ENCODE measurements around the gene PARP4. TPM values are rescaled to one million over a fixed set of nuclear protein-coding genes. Genes with fewer than 3 reads are reported as not detected.

The PARP4 gene
- polyA plus RNA-seq, 2 of the 4 experiments (the other 2 are of a cell fraction): 25.8 to 70.4 TPM

- H3K27ac ChIP-seq: no peak overlapping the region
- TF ChIP-seq POLR2A (IDR thresholded peaks at IDR 0.05; ENCODE audit: low read length) (no peak), FOSL2 (IDR thresholded peaks at IDR 0.05) (no peak), FOSL2 (CRISPR knock-in tag; IDR thresholded peaks at IDR 0.05) (no peak), CBX2 (IDR thresholded peaks at IDR 0.05; ENCODE audit: borderline replicate concordance, low read depth) (no peak), E2F6 (IDR thresholded peaks at IDR 0.05; ENCODE audit: borderline replicate concordance, low read depth) (no peak), MAFK (IDR thresholded peaks at IDR 0.05; ENCODE audit: partially characterized antibody) (no peak), HOXB13 (CRISPR knock-in tag; IDR thresholded peaks at IDR 0.05; ENCODE audit: low read depth) (no peak), ATOH8 (CRISPR knock-in tag; IDR thresholded peaks at IDR 0.05; ENCODE audit: low read depth) (no peak), FOXS1 (CRISPR knock-in tag; IDR thresholded peaks at IDR 0.05) (no peak), HDAC2 (IDR thresholded peaks at IDR 0.05) (no peak), ESRRA (IDR thresholded peaks at IDR 0.05; ENCODE audit: borderline replicate concordance, low read length) (no peak)
- TF ChIP-seq, protein P1, sequence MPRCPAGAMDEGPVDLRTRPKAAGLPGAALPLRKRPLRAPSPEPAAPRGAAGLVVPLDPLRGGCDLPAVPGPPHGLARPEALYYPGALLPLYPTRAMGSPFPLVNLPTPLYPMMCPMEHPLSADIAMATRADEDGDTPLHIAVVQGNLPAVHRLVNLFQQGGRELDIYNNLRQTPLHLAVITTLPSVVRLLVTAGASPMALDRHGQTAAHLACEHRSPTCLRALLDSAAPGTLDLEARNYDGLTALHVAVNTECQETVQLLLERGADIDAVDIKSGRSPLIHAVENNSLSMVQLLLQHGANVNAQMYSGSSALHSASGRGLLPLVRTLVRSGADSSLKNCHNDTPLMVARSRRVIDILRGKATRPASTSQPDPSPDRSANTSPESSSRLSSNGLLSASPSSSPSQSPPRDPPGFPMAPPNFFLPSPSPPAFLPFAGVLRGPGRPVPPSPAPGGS (IDR thresholded peaks at IDR 0.05): no peak
- 91% methylated on average over 3 of the region's 3 CpGs for WGBS (ENCODE audit: missing lambda C conversion rate)
- ChIA-PET CTCF (no interaction called here), POLR2A (no interaction called here)
- no peak for ATAC-seq
- H3K9me3 ChIP-seq: no peaks in the 10 kb centered on the region
- no peak for DNase-seq (ENCODE audit: low read depth in 1 of 2, low spot score in 1 of 2)
- no peak for FAIRE-seq
- no peaks in the 10 kb centered on the region for H3K4me1 ChIP-seq
- no peak overlapping the region for H3K4me2 ChIP-seq
- H3K4me3 ChIP-seq: no peak overlapping the region
Measured at GRCh38 chr13:24459726-24460125, 52.9 kb downstream of the PARP4 start.

DNA sequence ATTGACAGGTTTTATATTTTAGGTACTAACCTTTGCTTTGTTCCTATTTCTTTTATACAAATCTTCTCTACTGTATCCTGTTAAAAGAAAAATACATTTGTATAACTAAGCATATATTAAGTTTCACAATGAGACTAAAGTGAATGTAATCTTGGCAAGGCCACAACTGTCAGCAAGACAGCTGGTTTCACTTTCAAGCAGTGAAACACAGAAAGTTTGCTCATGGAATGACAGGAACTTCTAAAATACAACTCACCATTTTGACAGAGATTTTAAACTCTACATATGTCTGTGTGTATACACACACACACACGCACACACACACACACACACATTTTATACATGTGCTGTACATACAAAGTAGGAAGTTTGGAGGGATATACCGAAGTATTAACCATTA is 53.3 kb downstream of the PARP4 start:
- FAIRE-seq (no peak), ATAC-seq (no peak), DNase-seq (ENCODE audit: low read depth in 1 of 2, low spot score in 1 of 2) (no peak)
- no peak overlapping the region for H3K4me2 ChIP-seq
- H3K4me1 ChIP-seq: no peaks in the 10 kb centered on the region
- H3K4me3 ChIP-seq: no peak overlapping the region
- TF ChIP-seq KDM5A (IDR thresholded peaks at IDR 0.05): no peak
- TF ChIP-seq, protein P1 (IDR thresholded peaks at IDR 0.05): no peak
- no peak for TF ChIP-seq TFCP2L1 (CRISPR knock-in tag; IDR thresholded peaks at IDR 0.05)
- TF ChIP-seq FOSL2 (IDR thresholded peaks at IDR 0.05): no peak
- no peak for TF ChIP-seq FOSL2 (CRISPR knock-in tag; IDR thresholded peaks at IDR 0.05)
- no peak for TF ChIP-seq USF2 (IDR thresholded peaks at IDR 0.05)
- TF ChIP-seq NR3C1 (IDR thresholded peaks at IDR 0.05): no peak
- TF ChIP-seq MAZ (IDR thresholded peaks at IDR 0.05; ENCODE audit: borderline replicate concordance, low read depth, low read length): no peak
- TF ChIP-seq HEYL (CRISPR knock-in tag; IDR thresholded peaks at IDR 0.05): no peak
- no peak for TF ChIP-seq KDM1A (IDR thresholded peaks at IDR 0.05; ENCODE audit: low read depth)
- no peak for TF ChIP-seq NFE2L2 (conservative IDR thresholded peaks at IDR 0.05; ENCODE audit: low read length)
- TF ChIP-seq CTCF (IDR thresholded peaks at IDR 0.05): no peak
- TF ChIP-seq PHF8 (IDR thresholded peaks at IDR 0.05; ENCODE audit: borderline replicate concordance, low read depth): no peak
- no peak for TF ChIP-seq ZFP36 (IDR thresholded peaks at IDR 0.05; ENCODE audit: borderline replicate concordance, partially characterized antibody)
- no peak for TF ChIP-seq ZC3H11A (IDR thresholded peaks at IDR 0.05)
- POLR2A ChIA-PET: no interaction called here
- CTCF ChIA-PET: no interaction called here
- no peaks in the 10 kb centered on the region for H3K9me3 ChIP-seq
- 48% methylated on average over 2 of the region's 2 CpGs for WGBS (ENCODE audit: missing lambda C conversion rate)
- no peak overlapping the region for H3K27ac ChIP-seq

Data from A549 (cell line).